Activated CD4-positive, alpha-beta memory T cell treated with anti-CD3 and anti-CD28 coated beads for 36 hours (primary cell): ENCODE data around the gene CENPS. TPM values are rescaled to one million over a fixed set of nuclear protein-coding genes. Genes with fewer than 3 reads are reported as not detected.
A peak's percentile ranks its signal among the peaks of the same experiment; 100 is the strongest.

ENCODE experiments used
- CTCF ChIA-PET: fragments of 350-600 bp; sonication (Branson Sonifier 250); formaldehyde crosslinking; loops from one replicate; lab custom pipeline; 2021; ENCODE audit warnings: antibody characterized with exemption, inconsistent platforms; lab: Charles Lee
- POLR2A ChIA-PET: fragments of 350-600 bp; sonication (Branson Sonifier 250); formaldehyde crosslinking; loops from one replicate; lab custom pipeline; 2021; ENCODE audit warnings: antibody characterized with exemption; lab: Charles Lee
- DNase-seq: peaks from one replicate; pipeline ENCODE4 v3.0.0-alpha.2; 2020
- H3K27ac Mint-ChIP-seq: one replicate; pipeline ENCODE4 v1.8.0; 2021; ENCODE audit warnings: mixed read lengths
- H3K27me3 Mint-ChIP-seq: one replicate; pipeline ENCODE4 v1.8.0; 2021; ENCODE audit warnings: mixed read lengths
- H3K36me3 Mint-ChIP-seq: one replicate; pipeline ENCODE4 v1.8.0; 2021; ENCODE audit warnings: mixed read lengths
- H3K4me1 Mint-ChIP-seq: one replicate; pipeline ENCODE4 v1.8.0; 2021; ENCODE audit warnings: low read depth, mixed read lengths
- H3K4me3 Mint-ChIP-seq: one replicate; pipeline ENCODE4 v1.8.0; 2021; ENCODE audit warnings: mild to moderate bottlenecking, mixed read lengths
- H3K9me3 Mint-ChIP-seq: one replicate; pipeline ENCODE4 v1.8.0; 2021; ENCODE audit warnings: mixed read lengths
- intact Hi-C: fragments of 100-400 bp; cut with micrococcal nuclease; formaldehyde crosslinking; loops from one replicate; pipeline ENCODE4 v1.15.1; 2023
- total RNA-seq, 2 experiments: library from RNA; stranded (reverse); gene quantifications; one replicate each; pipeline ENCODE4 v1.2.3, GENCODE V29; 2021

CENPS gene
- total RNA-seq, 2 experiments from 2014 or later: 20.0 to 22.7 TPM

GRCh38 chr1:10438677-10439163, 8.5 kb downstream of the CENPS start:
- H3K4me3 Mint-ChIP-seq: no peak overlapping the region
- H3K4me1 Mint-ChIP-seq: no peaks in the 10 kb centered on the region
- intact Hi-C loops: no loop called here
- POLR2A ChIA-PET: no interaction called here
- no peaks in the 10 kb centered on the region for H3K9me3 Mint-ChIP-seq
- no peaks in the 10 kb centered on the region for H3K36me3 Mint-ChIP-seq
- DNase-seq: no peak
- CTCF ChIA-PET: interaction anchor here (0.8 to 1.1 kb wide), 3 partner anchors 53 to 471 kb away, joined by 3 read pairs; no protein-coding TSS in a partner anchor
- no peak overlapping the region for H3K27ac Mint-ChIP-seq
- no peaks in the 10 kb centered on the region for H3K27me3 Mint-ChIP-seq

- H3K27me3 Mint-ChIP-seq: no peaks in the 10 kb centered on the region
- no peak overlapping the region for H3K4me3 Mint-ChIP-seq
- DNase-seq: no peak
- no peak overlapping the region for H3K27ac Mint-ChIP-seq
- peaks cover 2% of the 10 kb centered on the region for H3K36me3 Mint-ChIP-seq
- CTCF ChIA-PET: no interaction called here
- no peaks in the 10 kb centered on the region for H3K9me3 Mint-ChIP-seq
- intact Hi-C loops: no loop called here
- H3K4me1 Mint-ChIP-seq: no peaks in the 10 kb centered on the region
- POLR2A ChIA-PET: no interaction called here
These were observed 10.1 kb downstream of the CENPS start for GRCh38 chr1:10440305-10440704.

GRCh38 chr1:10440794-10441193, 10.6 kb downstream of the CENPS start:
- Mint-ChIP-seq H3K4me1 (no peaks in the 10 kb centered on the region), H3K27ac (no peak overlapping the region), H3K27me3 (no peaks in the 10 kb centered on the region), H3K9me3 (no peaks in the 10 kb centered on the region), H3K36me3 (peaks cover 2% of the 10 kb centered on the region), H3K4me3 (no peak overlapping the region)
- no peak for DNase-seq
- CTCF ChIA-PET: no interaction called here
- intact Hi-C loops: no loop called here
- POLR2A ChIA-PET: no interaction called here

- POLR2A ChIA-PET: interaction anchor here (0.5 kb wide), 1 partner anchor 114 kb away, joined by 3 read pairs; no protein-coding TSS in a partner anchor
These were observed 14.0 kb downstream of the CENPS start for GRCh38 chr1:10444248-10444647.

GRCh38 chr1:10444795-10445397, 14.7 kb downstream of the CENPS start:
- H3K4me3 Mint-ChIP-seq: no peak overlapping the region
- CTCF ChIA-PET: interaction anchor here (0.6 to 1.6 kb wide), 2 partner anchors 49 to 137 kb away, joined by 3 to 5 read pairs; no protein-coding TSS in a partner anchor
- intact Hi-C loops: no loop called here
- peaks cover 9% of the 10 kb centered on the region for H3K36me3 Mint-ChIP-seq
- H3K27ac Mint-ChIP-seq: no peak overlapping the region
- POLR2A ChIA-PET: interaction anchor here (0.5 to 1.4 kb wide), 2 partner anchors 50 to 115 kb away, joined by 3 to 4 read pairs; no protein-coding TSS in a partner anchor
- no peaks in the 10 kb centered on the region for H3K4me1 Mint-ChIP-seq
- no peaks in the 10 kb centered on the region for H3K9me3 Mint-ChIP-seq
- DNase-seq: peak; percentile 41
- H3K27me3 Mint-ChIP-seq: no peaks in the 10 kb centered on the region

More at GRCh38 chr1:10444248-10444647, 14.0 kb downstream of the CENPS start:
- no peaks in the 10 kb centered on the region for H3K9me3 Mint-ChIP-seq
- H3K4me3 Mint-ChIP-seq: no peak overlapping the region
- H3K4me1 Mint-ChIP-seq: no peaks in the 10 kb centered on the region
- intact Hi-C loops: no loop called here
- DNase-seq: no peak
- peaks cover 9% of the 10 kb centered on the region for H3K36me3 Mint-ChIP-seq
- H3K27ac Mint-ChIP-seq: no peak overlapping the region
- CTCF ChIA-PET: no interaction called here
- H3K27me3 Mint-ChIP-seq: no peaks in the 10 kb centered on the region

- H3K27me3 Mint-ChIP-seq: no peaks in the 10 kb centered on the region
- H3K36me3 Mint-ChIP-seq: peaks cover 9% of the 10 kb centered on the region
- ChIA-PET CTCF (no interaction called here), POLR2A (interaction anchor here (0.6 kb wide), 1 partner anchor 44 kb away, joined by 6 read pairs; no protein-coding TSS in a partner anchor)
- DNase-seq: no peak
- no peak overlapping the region for H3K27ac Mint-ChIP-seq
- H3K9me3 Mint-ChIP-seq: no peaks in the 10 kb centered on the region
- H3K4me1 Mint-ChIP-seq: no peaks in the 10 kb centered on the region
- intact Hi-C loops: no loop called here
- H3K4me3 Mint-ChIP-seq: no peak overlapping the region
These were observed 16.7 kb downstream of the CENPS start for GRCh38 chr1:10446790-10447422.

GRCh38 chr1:10449751-10450150, 19.5 kb downstream of the CENPS start, which contains the start of gene CORT:
Gene CORT (plus strand): TSS chr1:10450031. CDS start chr1:10450224, 193 bp downstream.
- H3K9me3 Mint-ChIP-seq: no peaks in the 10 kb centered on the region
- ChIA-PET CTCF (interaction anchor here (1.2 kb wide), 1 partner anchor 23 kb away, joined by 3 read pairs; the partner anchor contains the start of gene DFFA), POLR2A (no interaction called here)
- peaks cover 7% of the 10 kb centered on the region for H3K36me3 Mint-ChIP-seq
- DNase-seq: no peak
- no peak within 1 kb of the TSS for H3K4me3 Mint-ChIP-seq
- no peak within 1 kb of the TSS for H3K27ac Mint-ChIP-seq
- intact Hi-C loops: no loop called here
- H3K27me3 Mint-ChIP-seq: no peaks in the 10 kb centered on the region
- H3K4me1 Mint-ChIP-seq: no peaks in the 10 kb centered on the region

- POLR2A ChIA-PET: no interaction called here
- no peaks in the 10 kb centered on the region for H3K27me3 Mint-ChIP-seq
- CTCF ChIA-PET: interaction anchor here (0.6 to 1.2 kb wide), 3 partner anchors 22 to 812 kb away, joined by 3 to 7 read pairs (median 3); partner anchors contain the start of genes DFFA and MTOR
- no peak for DNase-seq
- H3K4me1 Mint-ChIP-seq: no peaks in the 10 kb centered on the region
- H3K4me3 Mint-ChIP-seq: no peak overlapping the region
- peaks cover 7% of the 10 kb centered on the region for H3K36me3 Mint-ChIP-seq
- no peak overlapping the region for H3K27ac Mint-ChIP-seq
- intact Hi-C loops: no loop called here
- H3K9me3 Mint-ChIP-seq: no peaks in the 10 kb centered on the region
These were observed 20.1 kb downstream of the CENPS start for GRCh38 chr1:10450156-10450814.

GRCh38 chr1:10450836-10451235, 20.6 kb downstream of the CENPS start:
- Mint-ChIP-seq H3K36me3 (peaks cover 7% of the 10 kb centered on the region), H3K4me3 (no peak overlapping the region), H3K4me1 (no peaks in the 10 kb centered on the region), H3K27me3 (no peaks in the 10 kb centered on the region), H3K27ac (no peak overlapping the region), H3K9me3 (no peaks in the 10 kb centered on the region)
- DNase-seq: no peak
- intact Hi-C loops: no loop called here
- CTCF ChIA-PET: interaction anchor here (0.6 kb wide), 2 partner anchors 58 to 812 kb away, joined by 3 to 7 read pairs; partner anchors contain the start of gene MTOR
- POLR2A ChIA-PET: no interaction called here

GRCh38 chr1:10451287-10451686, 21.1 kb downstream of the CENPS start:
- Mint-ChIP-seq H3K4me3 (no peak overlapping the region), H3K27ac (no peak overlapping the region), H3K9me3 (no peaks in the 10 kb centered on the region), H3K36me3 (peaks cover 10% of the 10 kb centered on the region), H3K27me3 (no peaks in the 10 kb centered on the region), H3K4me1 (no peaks in the 10 kb centered on the region)
- DNase-seq: no peak
- intact Hi-C loops: no loop called here
- POLR2A ChIA-PET: no interaction called here
- CTCF ChIA-PET: interaction anchor here (0.6 to 1.5 kb wide), 3 partner anchors 43 to 811 kb away, joined by 3 to 7 read pairs (median 4); partner anchors contain the start of gene MTOR

GRCh38 chr1:10456048-10456447, 25.8 kb downstream of the CENPS start:
- H3K4me3 Mint-ChIP-seq: no peak overlapping the region
- no peaks in the 10 kb centered on the region for H3K9me3 Mint-ChIP-seq
- intact Hi-C loops: no loop called here
- H3K27me3 Mint-ChIP-seq: no peaks in the 10 kb centered on the region
- H3K27ac Mint-ChIP-seq: no peak overlapping the region
- H3K36me3 Mint-ChIP-seq: peaks cover 8% of the 10 kb centered on the region
- no peak for DNase-seq
- H3K4me1 Mint-ChIP-seq: peaks cover 2% of the 10 kb centered on the region
- CTCF ChIA-PET: no interaction called here
- POLR2A ChIA-PET: no interaction called here

GRCh38 chr1:10456661-10457060, 26.4 kb downstream of the CENPS start:
- peaks cover 2% of the 10 kb centered on the region for H3K4me1 Mint-ChIP-seq
- CTCF ChIA-PET: no interaction called here
- H3K27ac Mint-ChIP-seq: no peak overlapping the region
- no peak for DNase-seq
- H3K27me3 Mint-ChIP-seq: no peaks in the 10 kb centered on the region
- no peak overlapping the region for H3K4me3 Mint-ChIP-seq
- intact Hi-C loops: no loop called here
- POLR2A ChIA-PET: no interaction called here
- no peaks in the 10 kb centered on the region for H3K9me3 Mint-ChIP-seq
- H3K36me3 Mint-ChIP-seq: peaks cover 14% of the 10 kb centered on the region
